ENCODE results near the gene VLDLR.

The VLDLR gene

GRCh38 chr9:2583308-2584013 is 38.1 kb upstream of the VLDLR start:
- Histone ChIP-seq H4K20me1 (ENCODE audit: low read depth, low read length) (no peaks in the 10 kb centered on the region), H3K9me2 (replicated peaks; ENCODE audit: insufficient read depth, low read length) (no peaks in the 10 kb centered on the region), H3K79me2 (ENCODE audit: insufficient read depth, low read length) (no peaks in the 10 kb centered on the region), H3F3A (ENCODE audit: insufficient read depth) (no peaks in the 10 kb centered on the region), H3K27me3 (ENCODE audit: low read length) (no peaks in the 10 kb centered on the region), H3K9ac (ENCODE audit: low read length) (no peak overlapping the region), H3K4me2 (ENCODE audit: low read depth, low read length, poor library complexity, severe bottlenecking) (no peak overlapping the region), H2AFZ (ENCODE audit: low read depth, low read length, severe bottlenecking) (no peak overlapping the region), H3K27ac (ENCODE audit: low read depth, low read length) (no peak overlapping the region), H3K4me3 (ENCODE audit: insufficient read depth, low read length, poor library complexity, severe bottlenecking) (no peak overlapping the region), H3K9me3 (ENCODE audit: insufficient read depth, low read length) (no peaks in the 10 kb centered on the region), H3K36me3 (ENCODE audit: low read length) (no peaks in the 10 kb centered on the region)
- no peak for TF ChIP-seq EZH2phosphoT487 (conservative IDR thresholded peaks at IDR 0.05; ENCODE audit: low read length)
- TF ChIP-seq CTCF (IDR thresholded peaks at IDR 0.05; ENCODE audit: insufficient read depth, low read length, poor library complexity, severe bottlenecking), result no peak

GRCh38 chr9:2591967-2592366 is 29.6 kb upstream of the VLDLR start:
- Histone ChIP-seq H4K20me1 (ENCODE audit: low read depth, low read length) (no peaks in the 10 kb centered on the region), H3K27ac (ENCODE audit: low read depth, low read length) (no peak overlapping the region), H3K79me2 (ENCODE audit: insufficient read depth, low read length) (no peaks in the 10 kb centered on the region), H3K9ac (ENCODE audit: low read length) (no peak overlapping the region), H2AFZ (ENCODE audit: low read depth, low read length, severe bottlenecking) (no peak overlapping the region), H3K27me3 (ENCODE audit: low read length) (no peaks in the 10 kb centered on the region), H3F3A (ENCODE audit: insufficient read depth) (no peaks in the 10 kb centered on the region), H3K36me3 (ENCODE audit: low read length) (no peaks in the 10 kb centered on the region), H3K9me2 (replicated peaks; ENCODE audit: insufficient read depth, low read length) (no peaks in the 10 kb centered on the region), H3K4me2 (ENCODE audit: low read depth, low read length, poor library complexity, severe bottlenecking) (no peak overlapping the region), H3K9me3 (ENCODE audit: insufficient read depth, low read length) (no peaks in the 10 kb centered on the region; the same call in 1 of the 2 replicates), H3K4me3 (ENCODE audit: insufficient read depth, low read length, poor library complexity, severe bottlenecking) (no peak overlapping the region)
- TF ChIP-seq EZH2phosphoT487 (conservative IDR thresholded peaks at IDR 0.05; ENCODE audit: low read length) (no peak), CTCF (IDR thresholded peaks at IDR 0.05; ENCODE audit: insufficient read depth, low read length, poor library complexity, severe bottlenecking) (no peak)

GRCh38 chr9:2593744-2594143 is 27.8 kb upstream of the VLDLR start:
- Histone ChIP-seq H3K9me3 (ENCODE audit: insufficient read depth, low read length) (no peaks in the 10 kb centered on the region; the same call in 1 of the 2 replicates), H3F3A (ENCODE audit: insufficient read depth) (no peaks in the 10 kb centered on the region), H3K4me3 (ENCODE audit: insufficient read depth, low read length, poor library complexity, severe bottlenecking) (no peak overlapping the region), H3K27ac (ENCODE audit: low read depth, low read length) (no peak overlapping the region), H2AFZ (ENCODE audit: low read depth, low read length, severe bottlenecking) (no peak overlapping the region), H3K9me2 (replicated peaks; ENCODE audit: insufficient read depth, low read length) (no peaks in the 10 kb centered on the region), H4K20me1 (ENCODE audit: low read depth, low read length) (no peaks in the 10 kb centered on the region), H3K9ac (ENCODE audit: low read length) (no peak overlapping the region), H3K27me3 (ENCODE audit: low read length) (no peaks in the 10 kb centered on the region), H3K36me3 (ENCODE audit: low read length) (no peaks in the 10 kb centered on the region), H3K4me2 (ENCODE audit: low read depth, low read length, poor library complexity, severe bottlenecking) (no peak overlapping the region), H3K79me2 (ENCODE audit: insufficient read depth, low read length) (no peaks in the 10 kb centered on the region)
- TF ChIP-seq EZH2phosphoT487 (conservative IDR thresholded peaks at IDR 0.05; ENCODE audit: low read length) (no peak), CTCF (IDR thresholded peaks at IDR 0.05; ENCODE audit: insufficient read depth, low read length, poor library complexity, severe bottlenecking) (no peak)

Data from SU-DHL-6 (cell line).